Activated naive CD4-positive, alpha-beta T cell treated with anti-CD3 and anti-CD28 coated beads for 36 hours (primary cell): ENCODE data around the gene PFDN2. TPM values are rescaled to one million over a fixed set of nuclear protein-coding genes. Genes with fewer than 3 reads are reported as not detected.
A peak's percentile ranks its signal among the peaks of the same experiment; 100 is the strongest.
"Not testable (repeated sequence)": the region's sequence is repeated elsewhere in the genome, so short reads cannot be mapped to it uniquely, and the experiment has no call there.

Experiments
- CTCF ChIA-PET: fragments of 350-600 bp; sonication (Branson Sonifier 250); formaldehyde crosslinking; loops from one replicate; lab custom pipeline; 2021; ENCODE audit warnings: antibody characterized with exemption; lab: Charles Lee
- DNase-seq: peaks from one replicate; pipeline ENCODE4 v3.0.0-alpha.2; 2020
- H3K27ac Mint-ChIP-seq: one replicate; pipeline ENCODE4 v1.8.0; 2021; ENCODE audit warnings: mild to moderate bottlenecking, mixed read lengths
- H3K27me3 Mint-ChIP-seq: one replicate; pipeline ENCODE4 v1.8.0; 2021; ENCODE audit warnings: low read depth, mixed read lengths
- H3K36me3 Mint-ChIP-seq: one replicate; pipeline ENCODE4 v1.8.0; 2021; ENCODE audit warnings: low read depth, mixed read lengths
- H3K4me1 Mint-ChIP-seq: one replicate; pipeline ENCODE4 v1.8.0; 2021; ENCODE audit warnings: low read depth, mixed read lengths
- H3K4me3 Mint-ChIP-seq: one replicate; pipeline ENCODE4 v1.8.0; 2021; ENCODE audit warnings: mild to moderate bottlenecking, moderate library complexity, mixed read lengths
- H3K9me3 Mint-ChIP-seq: one replicate; pipeline ENCODE4 v1.8.0; 2021; ENCODE audit warnings: mixed read lengths
- intact Hi-C: fragments of 100-400 bp; cut with micrococcal nuclease; formaldehyde crosslinking; loops from one replicate; pipeline ENCODE4 v1.15.1; 2023
- total RNA-seq, 2 experiments: library from RNA; stranded (reverse); gene quantifications; one replicate each; pipeline ENCODE4 v1.2.3, GENCODE V29; 2021

The PFDN2 gene
- total RNA-seq, 2 experiments from 2014 or later, result 179 to 183 TPM

- DNase-seq, result no peak
- Mint-ChIP-seq H3K9me3 (peaks cover 1% of the 10 kb centered on the region), H3K27me3 (no peaks in the 10 kb centered on the region), H3K4me1 (peaks cover 22% of the 10 kb centered on the region), H3K36me3 (no peaks in the 10 kb centered on the region), H3K27ac (peak overlapping the region; percentile 54), H3K4me3 (no peak overlapping the region)
- CTCF ChIA-PET, result interaction anchor here (8.9 kb wide), 1 partner anchor 22 kb away, joined by 221 read pairs; the partner anchor contains the start of gene KLHDC9
- intact Hi-C loops, result no loop called here
Observed at GRCh38 chr1:161074676-161075368, 43.0 kb downstream of the PFDN2 start.

- peaks cover 7% of the 10 kb centered on the region for H3K36me3 Mint-ChIP-seq
- no peak overlapping the region for H3K27ac Mint-ChIP-seq
- H3K27me3 Mint-ChIP-seq, result no peaks in the 10 kb centered on the region
- CTCF ChIA-PET, result interaction anchor here (0.7 to 8.9 kb wide), 3 partner anchors 11 to 67 kb away, joined by 3 to 221 read pairs (median 3); partner anchors contain the start of gene KLHDC9
- intact Hi-C loops, result no loop called here
- peaks cover 1% of the 10 kb centered on the region for H3K9me3 Mint-ChIP-seq
- no peak for DNase-seq
- peaks cover 22% of the 10 kb centered on the region for H3K4me1 Mint-ChIP-seq
- H3K4me3 Mint-ChIP-seq, result no peak overlapping the region
Observed at GRCh38 chr1:161073474-161074121, 44.2 kb downstream of the PFDN2 start.

GRCh38 chr1:161072751-161073449, 44.9 kb downstream of the PFDN2 start:
- H3K4me1 Mint-ChIP-seq, result peaks cover 22% of the 10 kb centered on the region
- peaks cover 7% of the 10 kb centered on the region for H3K36me3 Mint-ChIP-seq
- intact Hi-C loops, result no loop called here
- no peaks in the 10 kb centered on the region for H3K27me3 Mint-ChIP-seq
- CTCF ChIA-PET, result interaction anchor here (1.0 to 8.9 kb wide), 3 partner anchors 17 to 31 kb away, joined by 3 to 221 read pairs (median 6); partner anchors contain the start of gene KLHDC9
- H3K9me3 Mint-ChIP-seq, result peaks cover 1% of the 10 kb centered on the region
- DNase-seq, result no peak
- no peak overlapping the region for H3K27ac Mint-ChIP-seq
- H3K4me3 Mint-ChIP-seq, result no peak overlapping the region

GRCh38 chr1:161071886-161072371, 45.9 kb downstream of the PFDN2 start:
- Mint-ChIP-seq H3K4me1 (peaks cover 29% of the 10 kb centered on the region), H3K27ac (no peak overlapping the region), H3K4me3 (no peak overlapping the region), H3K9me3 (peaks cover 1% of the 10 kb centered on the region), H3K36me3 (peaks cover 8% of the 10 kb centered on the region), H3K27me3 (no peaks in the 10 kb centered on the region)
- peak; percentile 72 for DNase-seq
- CTCF ChIA-PET, result interaction anchor here (0.7 to 8.9 kb wide), 8 partner anchors 10 to 67 kb away, joined by 3 to 221 read pairs (median 7); partner anchors contain the start of genes KLHDC9, NIT1 and PFDN2
- intact Hi-C loops, result no loop called here

- H3K27me3 Mint-ChIP-seq, result no peaks in the 10 kb centered on the region
- peaks cover 14% of the 10 kb centered on the region for H3K36me3 Mint-ChIP-seq
- H3K27ac Mint-ChIP-seq, result peak overlapping the region; percentile 97
- H3K4me3 Mint-ChIP-seq, result no peak overlapping the region
- H3K4me1 Mint-ChIP-seq, result peaks cover 39% of the 10 kb centered on the region
- CTCF ChIA-PET, result interaction anchor here (0.6 to 8.9 kb wide), 18 partner anchors 8 to 312 kb away, joined by 3 to 221 read pairs (median 6); partner anchors contain the start of genes KLHDC9, NIT1, PFDN2 and USF1
- intact Hi-C loops, result loop anchor here (1.0 kb wide), 3 partner anchors 22 to 83 kb away; partner anchors contain the start of gene UFC1
- peaks cover 1% of the 10 kb centered on the region for H3K9me3 Mint-ChIP-seq
- no peak for DNase-seq
Observed at GRCh38 chr1:161070761-161071160, 47.1 kb downstream of the PFDN2 start.

- Mint-ChIP-seq H3K4me3 (peak within 1 kb of the TSS; percentile 95), H3K27me3 (no peaks in the 10 kb centered on the region), H3K4me1 (peaks cover 46% of the 10 kb centered on the region), H3K27ac (peak within 1 kb of the TSS; percentile 97), H3K36me3 (peaks cover 14% of the 10 kb centered on the region), H3K9me3 (peaks cover 1% of the 10 kb centered on the region)
- peak; percentile 96 for DNase-seq
- CTCF ChIA-PET, result interaction anchor here (0.7 to 8.9 kb wide), 13 partner anchors 9 to 80 kb away, joined by 3 to 221 read pairs (median 8); partner anchors contain the start of genes KLHDC9, NIT1, PFDN2 and USF1
- intact Hi-C loops, result loop anchor here (1.0 to 5.0 kb wide), 9 partner anchors 22 to 318 kb away; partner anchors contain the start of genes DEDD, F11R, UFC1 and USP21
Observed at GRCh38 chr1:161069731-161070270, 48.0 kb downstream of the PFDN2 start, which contains the start of gene ARHGAP30. Gene ARHGAP30 (minus strand): TSS chr1:161069891. CDS start chr1:161069624, 267 bp downstream.

GRCh38 chr1:161069241-161069640, 48.6 kb downstream of the PFDN2 start:
- Mint-ChIP-seq H3K9me3 (peaks cover 1% of the 10 kb centered on the region), H3K27ac (peak overlapping the region; percentile 97), H3K4me3 (peak overlapping the region; percentile 95), H3K36me3 (peaks cover 19% of the 10 kb centered on the region), H3K4me1 (peaks cover 51% of the 10 kb centered on the region), H3K27me3 (no peaks in the 10 kb centered on the region)
- CTCF ChIA-PET, result interaction anchor here (1.6 to 8.9 kb wide), 7 partner anchors 9 to 79 kb away, joined by 5 to 221 read pairs (median 10); partner anchors contain the start of genes KLHDC9 and USF1
- DNase-seq, result peak; percentile 35
- intact Hi-C loops, result loop anchor here (1.0 to 5.0 kb wide), 6 partner anchors 48 to 318 kb away; partner anchors contain the start of genes DEDD, F11R and USP21

- no peaks in the 10 kb centered on the region for H3K27me3 Mint-ChIP-seq
- intact Hi-C loops, result loop anchor here (1.0 to 5.0 kb wide), 8 partner anchors 23 to 319 kb away; partner anchors contain the start of genes DEDD, F11R, USF1 and USP21
- H3K4me1 Mint-ChIP-seq, result peaks cover 58% of the 10 kb centered on the region
- H3K36me3 Mint-ChIP-seq, result peaks cover 22% of the 10 kb centered on the region
- H3K9me3 Mint-ChIP-seq, result peaks cover 1% of the 10 kb centered on the region
- peak; percentile 94 for DNase-seq
- CTCF ChIA-PET, result interaction anchor here (0.5 to 8.9 kb wide), 8 partner anchors 9 to 271 kb away, joined by 3 to 221 read pairs (median 5); partner anchors contain the start of gene KLHDC9
- H3K4me3 Mint-ChIP-seq, result peak overlapping the region; percentile 95
- peak overlapping the region; percentile 97 for H3K27ac Mint-ChIP-seq
Observed at GRCh38 chr1:161068306-161069234, 49.3 kb downstream of the PFDN2 start.

- Mint-ChIP-seq H3K27ac (peak overlapping the region; percentile 97), H3K36me3 (peaks cover 28% of the 10 kb centered on the region), H3K9me3 (peaks cover 1% of the 10 kb centered on the region), H3K4me3 (peak overlapping the region; percentile 95), H3K27me3 (no peaks in the 10 kb centered on the region), H3K4me1 (peaks cover 68% of the 10 kb centered on the region)
- DNase-seq, result peak; percentile 72
- intact Hi-C loops, result loop anchor here (5.0 kb wide), 1 partner anchor 321 kb away; no protein-coding TSS in a partner anchor
- CTCF ChIA-PET, result interaction anchor here (0.8 to 8.9 kb wide), 3 partner anchors 24 to 344 kb away, joined by 3 to 221 read pairs (median 3); partner anchors contain the start of gene KLHDC9
Observed at GRCh38 chr1:161066694-161067093, 51.1 kb downstream of the PFDN2 start.

GRCh38 chr1:161065681-161066080, 52.2 kb downstream of the PFDN2 start:
- not testable (repeated sequence) for H3K9me3 Mint-ChIP-seq, H3K27ac Mint-ChIP-seq, H3K27me3 Mint-ChIP-seq, DNase-seq, H3K4me3 Mint-ChIP-seq
- Mint-ChIP-seq H3K36me3 (peaks cover 34% of the 10 kb centered on the region), H3K4me1 (peaks cover 68% of the 10 kb centered on the region)
- CTCF ChIA-PET, result interaction anchor here (0.6 to 2.1 kb wide), 5 partner anchors 19 to 343 kb away, joined by 3 to 9 read pairs (median 4); no protein-coding TSS in a partner anchor
- intact Hi-C loops, result loop anchor here (5.0 kb wide), 1 partner anchor 322 kb away; no protein-coding TSS in a partner anchor
